Kidney capillary endothelial cell (primary cell): ENCODE results near the gene TTC3.
"Not testable (repeated sequence)": the region's sequence is repeated elsewhere in the genome, so short reads cannot be mapped to it uniquely, and the experiment has no call there.

Experiments used
- DNase-seq: peaks from one replicate; pipeline ENCODE4 v3.0.0-alpha.2; 2018; ENCODE audit warnings: low spot score

Gene TTC3

DNA sequence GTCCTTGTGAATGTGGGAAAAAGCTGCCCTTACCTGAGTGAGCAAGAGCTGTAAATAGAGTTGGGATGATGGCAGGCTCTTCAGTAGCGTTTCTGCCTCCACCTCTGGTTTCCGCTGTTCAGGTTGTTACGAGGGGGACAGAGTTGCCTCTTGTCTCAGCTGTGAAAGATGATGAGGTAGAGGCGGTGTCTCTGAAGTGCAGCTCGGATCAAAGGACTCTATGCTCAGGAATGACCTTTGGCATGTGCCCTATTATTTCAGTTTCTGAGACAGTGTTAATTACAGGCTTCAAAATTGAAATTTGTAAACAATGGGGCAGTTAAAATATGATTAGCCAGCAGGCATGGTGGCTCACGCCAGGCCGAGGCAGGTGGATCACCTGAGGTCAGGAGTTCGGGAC, 123.8 kb downstream of the TTC3 start:
- DNase-seq: no peak

DNA sequence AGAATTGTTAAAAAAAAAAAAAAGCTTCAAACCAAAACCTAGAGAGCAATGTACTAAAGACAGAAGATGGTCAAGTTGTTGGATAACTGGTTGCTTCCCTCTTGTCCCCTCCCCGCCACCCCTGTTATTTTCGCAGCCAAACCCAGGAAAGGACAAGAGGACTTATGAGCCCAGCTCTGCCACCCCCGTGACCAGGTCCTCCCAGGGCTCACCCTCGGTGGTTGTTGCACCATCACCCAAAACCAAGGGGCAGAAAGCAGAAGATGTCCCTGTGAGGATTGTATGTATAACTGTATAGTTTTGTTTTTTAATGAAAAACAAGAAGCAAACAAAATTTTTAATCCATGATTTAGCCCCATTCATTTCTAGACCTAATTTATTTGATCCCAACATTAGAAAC, 124.7 kb downstream of the TTC3 start:
- no peak for DNase-seq

DNA sequence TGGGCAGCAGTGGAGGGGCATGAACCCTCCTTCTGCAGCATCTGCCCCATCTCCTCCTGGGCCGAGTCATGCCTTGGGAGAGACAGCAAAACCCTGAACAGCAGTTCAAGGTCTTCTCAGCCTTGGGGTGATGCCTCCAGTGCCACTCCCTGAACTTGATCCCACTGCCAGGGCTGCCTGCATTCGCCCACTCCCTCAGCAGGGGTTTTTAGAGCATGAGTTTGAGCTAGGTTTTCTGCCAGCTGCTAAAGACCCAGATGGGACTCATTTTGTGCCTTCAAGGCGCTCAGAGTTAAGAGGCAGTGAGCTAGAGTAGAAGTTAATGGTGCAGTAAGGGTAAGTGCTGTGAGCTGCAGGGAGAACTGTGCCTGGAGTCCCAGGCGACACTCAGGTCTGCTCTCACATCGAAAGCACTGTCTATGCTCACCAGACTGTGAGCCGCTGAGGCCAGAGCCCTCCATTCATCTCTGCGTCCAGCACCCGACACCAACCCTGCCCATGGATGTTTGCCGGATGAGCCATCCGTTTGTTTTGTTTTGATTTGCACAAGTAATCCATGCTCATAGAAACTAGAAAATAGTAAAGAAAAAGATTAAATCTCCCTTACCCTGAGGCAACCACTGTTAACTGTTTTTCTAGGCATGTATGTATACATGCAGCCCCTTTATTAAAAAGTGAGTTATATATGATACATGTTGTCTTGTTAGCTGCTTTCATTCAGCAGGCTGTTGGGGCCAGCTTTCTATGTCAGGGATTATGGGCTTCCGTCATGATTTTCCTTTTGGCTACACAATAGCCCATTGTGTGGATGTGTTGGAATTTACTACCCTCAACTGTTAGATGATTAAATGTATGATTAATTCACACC, 126.2 kb downstream of the TTC3 start:
- DNase-seq: peak; percentile 25

DNA sequence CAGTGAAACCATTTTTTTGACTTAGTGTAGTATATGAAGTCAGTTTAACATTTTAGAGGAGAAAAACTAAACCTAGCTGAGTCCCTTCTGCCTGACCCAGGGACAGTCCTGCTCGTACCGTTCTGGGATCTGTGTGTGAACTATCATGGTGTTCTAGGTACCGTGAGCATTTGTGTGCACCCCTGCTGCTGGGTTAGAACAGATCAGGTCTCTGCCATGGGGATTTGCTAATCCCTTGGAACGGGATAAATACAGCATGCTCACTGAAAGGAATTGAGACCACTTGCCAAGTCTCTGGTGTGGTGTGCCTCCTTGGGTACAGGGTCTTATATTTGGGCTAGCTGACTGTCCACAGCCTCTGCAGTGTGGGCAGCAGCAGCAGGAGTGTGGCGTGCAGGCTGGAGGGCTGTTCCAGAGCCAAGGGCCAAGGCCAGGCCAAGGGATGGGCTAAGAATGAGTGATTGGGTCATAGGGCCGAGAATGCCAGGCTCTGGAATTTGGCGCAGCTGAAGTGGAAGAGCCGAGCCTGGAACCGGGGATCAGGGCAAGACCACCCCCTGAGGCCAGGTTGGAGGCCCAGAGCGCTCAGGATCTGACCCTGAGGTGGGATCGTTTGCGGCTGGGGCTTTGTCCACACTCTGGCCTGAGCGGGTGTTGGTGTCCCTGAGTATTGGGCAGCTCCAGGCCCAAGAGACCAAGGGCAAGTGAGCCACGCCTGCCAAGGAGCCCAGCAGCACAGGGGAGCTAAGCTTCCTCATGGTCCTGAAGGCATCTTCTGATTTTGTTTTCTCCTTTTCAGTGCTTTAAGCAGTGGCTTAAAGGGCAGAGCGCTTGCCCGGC, 127.8 kb downstream of the TTC3 start:
- no peak for DNase-seq

DNA sequence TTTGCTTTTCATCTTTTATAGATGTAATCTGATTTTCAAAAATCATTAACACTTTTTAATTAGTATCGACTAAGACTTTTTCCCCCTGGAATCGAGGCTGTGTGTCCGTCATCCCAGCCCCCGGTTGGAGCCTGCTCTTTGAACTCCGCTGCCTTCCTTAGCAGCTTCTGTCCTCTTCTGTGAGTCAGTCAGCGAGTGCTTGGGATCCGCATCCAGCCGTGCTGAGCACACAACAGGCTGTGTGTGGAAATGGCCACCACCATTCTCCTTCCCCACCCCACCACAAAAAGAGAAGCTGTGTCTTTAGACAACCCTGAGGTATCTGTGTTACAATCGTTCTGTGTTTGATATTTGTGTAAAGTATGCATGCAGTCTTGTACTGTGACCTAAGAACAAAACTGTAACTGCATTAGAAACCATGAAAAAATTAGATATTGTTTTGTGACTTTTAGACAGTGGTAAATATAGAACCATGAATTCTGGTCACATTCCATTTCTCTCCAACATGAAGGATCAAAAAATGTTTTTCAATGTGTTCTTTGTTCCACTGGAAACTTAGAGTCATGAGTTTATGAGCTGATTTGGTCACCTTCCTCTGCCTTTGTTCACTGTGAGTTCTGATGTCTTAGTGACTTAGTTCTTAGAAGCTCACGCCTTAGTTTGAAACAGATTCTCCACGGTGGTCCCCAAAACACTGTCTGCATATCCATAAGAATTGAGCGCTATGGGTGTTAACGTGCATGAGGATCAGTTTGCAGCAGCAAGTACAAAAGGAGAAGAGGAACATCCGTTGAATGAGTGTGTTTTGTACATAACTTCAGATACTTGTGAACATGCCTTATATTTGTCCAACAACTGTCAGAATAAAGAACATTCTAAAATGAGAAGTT, 129.4 kb downstream of the TTC3 start:
- no peak for DNase-seq

DNA sequence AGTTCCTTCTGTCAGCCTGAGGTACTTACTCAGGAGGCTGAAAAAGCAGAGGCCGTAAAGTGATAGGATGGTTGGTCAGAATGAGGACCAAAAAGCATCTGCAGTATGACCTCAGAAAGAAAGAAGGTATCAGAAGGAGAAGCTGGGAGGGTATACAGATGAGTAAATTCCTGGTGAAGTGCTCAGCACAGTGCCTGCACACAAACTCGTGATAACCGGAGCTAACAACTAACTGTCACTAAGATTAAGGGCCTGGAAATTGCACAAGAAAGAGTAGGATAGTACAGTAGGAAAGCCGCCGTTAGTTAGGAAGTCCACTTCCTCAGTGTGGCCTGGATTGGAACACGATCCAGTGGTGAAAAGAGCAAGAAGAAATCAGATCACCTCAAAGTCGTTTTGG, 131.5 kb downstream of the TTC3 start:
- no peak for DNase-seq

DNA sequence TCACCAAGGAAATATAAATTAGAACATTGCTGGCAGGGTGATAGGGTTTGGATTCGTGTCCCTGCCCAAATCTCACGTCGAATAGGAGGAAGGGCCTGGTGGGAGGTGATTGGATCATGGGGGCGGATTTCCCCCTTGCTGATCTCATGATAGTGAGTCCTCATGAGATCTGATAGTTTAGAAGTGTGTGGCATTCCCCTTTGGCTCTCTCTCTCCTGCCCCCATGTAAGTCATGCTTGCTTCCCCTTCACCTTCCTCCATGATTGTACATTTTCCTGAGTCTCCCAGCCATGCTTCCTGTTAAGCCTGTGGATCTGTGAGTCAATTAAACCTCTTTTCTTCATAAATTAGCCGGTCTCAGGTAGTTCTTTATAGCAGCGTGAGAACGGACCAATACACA, 133.4 kb downstream of the TTC3 start:
- no peak for DNase-seq

DNA sequence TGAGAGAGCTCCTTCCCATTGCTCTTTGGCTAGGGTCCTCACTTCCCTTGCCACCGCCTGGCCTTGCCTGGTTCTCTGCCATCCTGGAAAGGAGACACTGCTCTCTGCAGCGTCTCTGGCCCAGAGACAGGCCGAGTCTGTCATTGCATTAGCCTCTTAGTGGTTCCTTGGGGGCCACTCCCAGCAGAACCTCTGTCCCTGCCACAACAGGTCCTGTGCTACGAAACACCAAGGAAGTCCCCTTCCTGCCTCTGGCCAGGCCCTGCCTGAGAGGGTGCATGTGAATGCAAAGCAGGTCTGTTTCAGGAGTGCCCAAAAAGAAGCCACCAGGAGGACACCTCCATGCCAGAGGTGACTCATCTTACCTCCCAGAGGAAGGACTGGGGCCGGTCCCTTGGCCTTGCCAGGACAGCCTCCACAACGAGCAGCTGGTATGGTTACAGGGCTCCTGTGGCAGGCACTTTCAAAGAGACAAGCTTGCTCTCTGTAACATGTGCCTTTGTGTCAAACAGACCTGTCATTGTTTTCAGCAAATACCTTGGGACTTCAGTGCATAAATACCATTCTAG, 134.5 kb downstream of the TTC3 start:
- no peak for DNase-seq

DNA sequence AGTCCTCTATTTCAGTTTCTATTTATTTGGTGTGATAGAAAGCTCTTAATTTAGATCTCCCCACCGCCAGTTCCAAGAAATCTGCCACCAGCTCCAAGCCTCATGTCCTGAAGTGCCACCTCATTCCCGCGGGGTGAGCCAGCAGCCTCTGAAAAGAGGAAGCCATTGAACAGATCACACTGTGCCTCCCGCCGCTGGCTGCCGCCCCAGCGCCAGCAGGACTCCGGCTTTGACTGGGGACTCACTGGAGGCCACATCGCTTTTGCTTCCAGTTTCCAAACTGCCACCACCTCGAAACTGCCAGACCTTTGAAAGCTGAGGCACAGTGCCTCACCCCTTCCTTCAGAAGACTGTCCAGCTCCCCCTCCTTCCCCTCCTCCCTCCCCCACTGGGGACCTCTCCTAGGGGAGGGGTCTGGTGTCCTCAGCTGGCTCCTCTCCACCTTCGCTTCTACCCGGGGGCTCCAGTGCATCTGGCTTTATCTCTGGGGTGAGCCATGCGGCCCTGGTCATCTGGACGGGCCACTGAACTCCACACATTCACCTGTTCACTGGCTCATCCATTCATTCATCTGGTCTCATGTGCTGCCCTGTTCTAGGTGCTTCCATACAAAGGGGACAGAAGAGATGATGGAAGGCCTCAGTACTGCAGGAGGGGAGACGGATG, 135.1 kb downstream of the TTC3 start:
- DNase-seq: no peak

DNA sequence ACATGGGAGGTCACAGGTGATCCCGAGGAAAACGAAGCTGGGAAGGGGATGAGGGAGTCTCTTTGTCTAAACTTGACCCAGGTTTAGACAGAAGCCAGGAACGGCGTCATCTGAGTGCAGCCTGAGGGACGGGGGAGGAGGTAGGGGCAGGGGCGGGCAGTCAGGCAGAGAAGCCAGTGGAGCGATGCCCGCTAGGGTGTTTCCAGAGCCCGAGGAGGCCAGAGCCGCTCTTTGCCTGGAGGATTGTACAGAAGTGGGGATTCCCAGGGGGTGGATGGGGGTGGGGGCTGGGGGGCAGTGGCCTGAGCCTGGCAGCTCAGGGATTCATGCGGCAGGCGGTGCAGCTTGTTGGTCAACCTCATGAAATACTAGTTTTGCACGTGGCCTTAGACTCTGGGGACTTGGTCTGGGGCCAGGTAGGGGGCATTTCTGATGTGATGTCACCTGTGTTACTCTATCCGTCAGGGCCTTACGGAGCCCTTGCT, 135.7 kb downstream of the TTC3 start:
- no peak for DNase-seq

DNA sequence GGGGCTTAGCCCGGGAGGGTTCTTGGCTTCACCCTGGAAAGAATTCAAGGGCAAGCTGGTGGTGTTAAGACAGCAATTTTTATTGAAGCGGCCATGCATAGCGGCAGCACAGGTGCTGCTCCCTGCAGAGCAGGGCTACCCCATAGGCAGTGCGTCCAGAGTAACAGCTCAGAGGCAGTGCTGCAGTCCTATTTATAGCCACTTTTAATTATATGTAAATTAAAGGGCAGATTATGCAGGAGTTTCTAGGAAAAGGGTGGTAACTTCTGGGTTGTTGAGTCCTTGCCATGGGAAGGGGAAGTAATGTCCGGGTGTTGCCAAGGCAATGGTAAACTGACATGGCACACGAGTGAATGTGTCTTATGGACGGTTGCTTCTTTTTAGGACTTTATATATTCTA, 137.1 kb downstream of the TTC3 start:
- DNase-seq: no peak

DNA sequence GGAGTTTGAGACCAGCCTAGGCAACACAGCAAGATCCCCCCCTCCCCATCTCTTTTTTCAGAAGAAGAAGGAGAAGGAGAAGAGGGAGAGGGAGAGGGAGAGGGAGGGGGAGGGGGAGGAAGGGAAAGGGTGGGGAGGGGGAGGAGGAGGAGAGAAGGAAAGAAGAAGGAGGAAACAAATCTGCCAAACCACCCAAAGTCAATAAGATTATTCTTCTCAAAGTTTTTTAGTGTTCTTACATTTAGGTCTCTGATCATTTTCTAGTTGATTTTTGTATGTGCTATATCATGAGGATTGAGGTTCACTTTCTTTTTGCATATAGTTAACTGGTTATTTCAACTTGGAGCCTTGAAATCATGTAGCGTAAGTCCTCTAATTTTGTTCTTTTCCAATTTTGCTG, 137.7 kb downstream of the TTC3 start:
- no peak for DNase-seq

DNA sequence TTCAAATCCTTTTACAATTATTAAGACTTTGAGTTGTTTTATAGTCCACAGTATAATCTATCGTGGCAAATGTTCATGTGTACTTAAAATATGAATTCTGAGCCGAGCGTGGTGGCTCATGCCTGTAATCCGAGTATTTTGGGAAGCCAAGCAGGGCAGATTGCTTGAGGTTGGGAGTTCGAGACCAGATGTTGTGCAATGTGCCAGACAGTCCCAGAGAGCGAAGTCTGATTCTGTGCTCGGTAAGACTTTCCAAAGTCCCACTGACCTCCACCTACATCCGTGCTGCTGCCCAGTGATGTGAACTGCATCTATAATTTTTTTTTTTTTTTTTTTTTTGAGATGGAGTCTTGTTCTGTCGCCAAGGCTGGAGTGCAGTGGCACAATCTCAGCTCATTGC, 141.9 kb downstream of the TTC3 start:
- no peak for DNase-seq

DNA sequence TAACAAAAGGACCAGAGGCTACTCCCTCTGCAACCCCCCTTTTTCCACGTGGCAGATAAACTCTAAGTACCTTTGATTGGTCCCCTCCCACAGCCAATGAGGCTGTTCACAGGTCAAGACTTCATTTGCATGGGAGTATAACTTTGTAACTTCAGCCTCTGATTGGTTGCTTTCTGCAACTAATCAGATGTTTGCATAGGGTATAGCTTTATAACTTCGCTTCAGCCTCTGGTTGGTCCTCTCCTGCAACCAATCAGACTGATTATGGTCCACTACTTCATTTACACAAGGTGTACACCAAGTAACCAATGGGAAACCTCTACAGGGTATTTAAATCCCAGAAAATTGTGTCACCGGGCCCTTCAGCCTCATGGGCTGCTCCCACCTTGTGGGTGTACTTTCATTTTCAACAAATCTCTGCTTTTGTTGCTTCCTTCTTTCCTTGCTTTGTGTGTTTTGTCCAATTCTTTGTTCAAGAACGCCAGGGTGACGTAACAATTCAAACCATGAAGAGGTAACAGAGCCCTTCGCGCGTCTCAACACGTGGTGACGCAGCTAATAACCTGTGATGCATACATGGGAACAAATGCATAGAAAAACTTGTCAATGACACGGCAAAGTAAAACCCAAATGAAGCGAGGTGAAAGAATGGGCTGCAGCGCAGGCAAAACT, 146.8 kb downstream of the TTC3 start:
- no peak for DNase-seq

DNA sequence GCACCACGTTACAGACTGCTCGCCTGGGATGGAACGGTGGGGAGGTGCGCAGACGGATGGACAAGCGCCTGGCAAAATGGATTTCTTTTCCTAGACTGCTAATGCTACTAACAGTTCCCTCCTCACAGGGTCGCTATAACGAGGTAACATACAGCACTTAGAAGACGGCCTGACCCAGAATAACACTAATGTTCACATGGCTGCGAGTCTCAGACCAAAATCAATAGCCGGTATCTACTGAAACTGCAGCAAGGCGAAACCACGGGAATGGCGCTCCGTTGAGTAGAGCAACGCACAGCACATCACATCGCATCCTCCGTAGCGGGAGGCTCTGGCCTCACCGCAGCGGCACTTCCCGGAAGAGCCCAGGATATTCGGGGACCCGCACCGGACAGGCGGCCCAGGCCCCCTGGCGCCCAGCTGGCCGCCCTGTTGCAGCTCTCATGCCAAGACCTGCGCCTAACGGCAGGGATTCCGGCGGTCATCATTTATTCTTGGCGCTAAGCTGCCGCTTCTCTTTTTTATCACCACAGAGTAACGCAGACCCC, 147.5 kb downstream of the TTC3 start:
- peak; percentile 85 for DNase-seq

DNA sequence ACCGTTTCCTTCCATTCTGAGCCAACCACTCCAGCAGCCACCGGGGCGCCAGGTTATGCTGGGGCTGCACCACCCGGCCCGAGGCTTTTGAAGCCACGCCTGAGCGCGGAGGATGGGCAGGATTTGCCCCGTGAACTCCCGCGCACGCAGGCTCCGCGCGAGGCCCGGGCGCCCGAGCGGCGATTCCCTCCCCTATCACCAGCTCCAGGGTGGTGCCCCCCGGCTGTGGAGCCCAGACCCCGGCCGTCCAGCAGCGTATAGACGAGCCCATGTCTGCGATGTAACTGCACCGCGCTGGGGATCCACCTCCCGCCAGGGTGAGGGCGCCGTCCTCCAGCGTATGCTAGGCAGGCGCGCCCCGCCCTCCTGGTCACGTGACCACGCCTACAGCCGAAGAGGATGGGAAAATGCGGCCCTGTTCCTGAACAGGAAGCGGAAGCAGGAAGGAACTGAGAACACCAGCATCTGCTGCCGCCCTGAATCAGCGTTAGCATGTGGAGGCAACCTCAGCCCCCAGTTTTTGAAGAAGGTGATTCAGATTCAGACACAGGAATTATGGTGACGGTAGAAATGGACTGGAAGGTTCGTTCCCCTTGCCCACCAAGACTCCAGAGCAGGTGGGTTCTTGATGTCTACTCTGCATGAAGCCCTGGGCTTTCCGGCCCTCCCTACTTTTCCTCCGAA, 148.1 kb downstream of the TTC3 start:
- peak; percentile 99 for DNase-seq

DNA sequence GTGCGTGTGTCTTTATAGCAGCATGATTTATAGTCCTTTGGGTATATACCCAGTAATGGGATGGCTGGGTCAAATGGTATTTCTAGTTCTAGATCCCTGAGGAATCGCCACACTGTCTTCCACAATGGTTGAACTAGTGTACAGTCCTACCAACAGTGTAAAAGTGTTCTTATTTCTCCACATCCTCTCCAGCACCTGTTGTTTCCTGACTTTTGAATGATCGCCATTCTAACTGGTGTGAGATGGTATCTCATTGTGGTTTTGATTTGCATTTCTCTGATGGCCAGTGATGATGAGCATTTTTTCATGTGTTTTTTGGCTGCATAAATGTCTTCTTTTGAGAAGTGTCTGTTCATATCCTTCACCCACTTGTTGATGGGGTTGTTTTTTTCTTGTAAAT, 149.2 kb downstream of the TTC3 start:
- DNase-seq: not testable (repeated sequence)

DNA sequence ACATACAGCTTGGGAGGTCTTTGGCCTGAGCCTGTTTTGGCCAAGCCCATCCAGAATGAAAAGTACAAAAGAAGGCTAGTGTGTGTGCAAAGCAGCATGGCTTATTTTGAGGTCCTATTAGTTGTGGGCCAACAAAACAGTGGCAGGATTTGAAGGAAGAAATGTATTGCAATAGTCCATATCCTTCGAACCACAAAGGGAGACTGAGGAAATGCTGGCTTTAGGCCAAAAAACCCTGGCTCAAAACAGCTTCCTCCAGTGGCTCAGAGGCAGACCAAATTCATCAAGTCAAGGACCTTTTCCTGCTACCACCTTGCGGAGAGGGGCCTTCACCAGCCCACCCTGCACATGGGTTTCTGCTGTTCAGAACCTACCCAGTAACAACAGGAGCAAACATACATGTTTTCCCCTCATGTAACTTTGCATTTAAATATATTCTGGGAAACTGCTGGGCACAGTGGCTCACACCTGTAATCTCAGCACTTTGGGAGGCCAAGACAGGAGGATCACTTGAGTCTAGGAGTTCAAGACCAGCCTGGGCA, 150.8 kb downstream of the TTC3 start:
- no peak for DNase-seq
